ENCODE data around the gene RNF34.

Gene RNF34

GRCh38 chr12:121427556-121428050 lies 27.7 kb downstream of the RNF34 start:
- H3K4me3 ChIP-seq (ENCODE audit: low read depth, low read length) = no peak overlapping the region
- TF ChIP-seq, protein P1, sequence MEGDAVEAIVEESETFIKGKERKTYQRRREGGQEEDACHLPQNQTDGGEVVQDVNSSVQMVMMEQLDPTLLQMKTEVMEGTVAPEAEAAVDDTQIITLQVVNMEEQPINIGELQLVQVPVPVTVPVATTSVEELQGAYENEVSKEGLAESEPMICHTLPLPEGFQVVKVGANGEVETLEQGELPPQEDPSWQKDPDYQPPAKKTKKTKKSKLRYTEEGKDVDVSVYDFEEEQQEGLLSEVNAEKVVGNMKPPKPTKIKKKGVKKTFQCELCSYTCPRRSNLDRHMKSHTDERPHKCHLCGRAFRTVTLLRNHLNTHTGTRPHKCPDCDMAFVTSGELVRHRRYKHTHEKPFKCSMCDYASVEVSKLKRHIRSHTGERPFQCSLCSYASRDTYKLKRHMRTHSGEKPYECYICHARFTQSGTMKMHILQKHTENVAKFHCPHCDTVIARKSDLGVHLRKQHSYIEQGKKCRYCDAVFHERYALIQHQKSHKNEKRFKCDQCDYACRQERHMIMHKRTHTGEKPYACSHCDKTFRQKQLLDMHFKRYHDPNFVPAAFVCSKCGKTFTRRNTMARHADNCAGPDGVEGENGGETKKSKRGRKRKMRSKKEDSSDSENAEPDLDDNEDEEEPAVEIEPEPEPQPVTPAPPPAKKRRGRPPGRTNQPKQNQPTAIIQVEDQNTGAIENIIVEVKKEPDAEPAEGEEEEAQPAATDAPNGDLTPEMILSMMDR (IDR thresholded peaks at IDR 0.05; ENCODE audit: borderline replicate concordance, insufficient read depth, low read depth, low read length) = no peak

GRCh38 chr12:121428883-121429282 lies 29.0 kb downstream of the RNF34 start:
- TF ChIP-seq, protein P1 (IDR thresholded peaks at IDR 0.05; ENCODE audit: borderline replicate concordance, insufficient read depth, low read depth, low read length) = no peak
- no peak overlapping the region for H3K4me3 ChIP-seq (ENCODE audit: low read depth, low read length)

DNA sequence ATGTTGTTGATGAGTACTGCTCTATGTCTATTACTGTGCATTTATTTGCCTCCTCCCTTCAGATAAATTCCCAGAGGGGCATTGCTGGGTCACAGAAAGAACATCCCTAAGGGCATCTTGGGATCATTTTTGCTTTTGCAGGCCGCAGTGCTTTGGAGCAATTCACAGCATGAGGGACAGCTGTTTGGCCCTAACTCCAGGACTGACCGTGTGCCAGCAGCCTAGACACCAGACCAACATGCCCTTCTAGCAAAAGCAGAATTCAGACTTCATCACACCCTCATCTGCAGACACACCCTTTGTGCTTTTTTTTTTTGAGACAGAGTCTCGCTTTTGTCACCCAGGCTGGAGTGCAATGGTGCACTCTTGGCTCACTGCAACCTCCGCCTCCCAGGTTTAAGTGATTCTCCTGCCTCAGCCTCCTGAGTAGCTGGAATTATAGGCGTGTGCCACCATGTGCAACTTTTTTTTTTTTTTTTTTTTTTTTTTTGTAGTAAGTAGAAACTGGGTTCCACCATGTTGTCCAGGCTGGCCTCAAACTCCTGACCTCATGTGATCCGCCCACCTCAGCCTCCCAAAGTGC lies 31.0 kb downstream of the RNF34 start:
- TF ChIP-seq, protein P1 (IDR thresholded peaks at IDR 0.05; ENCODE audit: borderline replicate concordance, insufficient read depth, low read depth, low read length) = no peak
- no peak overlapping the region for H3K4me3 ChIP-seq (ENCODE audit: low read depth, low read length)

GRCh38 chr12:121432740-121433480 lies 33.0 kb downstream of the RNF34 start:
- no peak overlapping the region for H3K4me3 ChIP-seq (ENCODE audit: low read depth, low read length)
- TF ChIP-seq, protein P1 (IDR thresholded peaks at IDR 0.05; ENCODE audit: borderline replicate concordance, insufficient read depth, low read depth, low read length) = no peak

DNA sequence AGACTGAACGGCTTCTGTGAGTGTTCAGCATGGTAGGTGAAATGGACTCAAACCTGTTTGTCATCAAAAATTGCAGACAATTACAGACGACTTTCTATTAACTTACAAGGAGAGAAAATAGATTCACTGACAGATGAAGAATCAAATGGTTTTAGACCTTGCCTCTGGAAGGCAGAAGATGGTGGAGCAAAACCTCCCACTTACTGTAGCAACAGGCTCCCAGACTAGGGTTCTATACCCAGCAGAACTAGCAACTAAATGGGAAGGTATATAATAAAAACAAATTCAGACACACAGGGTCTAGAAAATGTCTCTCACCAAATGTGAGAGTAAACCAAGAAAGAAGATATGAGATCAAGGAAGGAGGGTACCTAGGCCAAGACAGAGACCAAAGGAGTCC lies 36.8 kb downstream of the RNF34 start:
- no peak overlapping the region for H3K4me3 ChIP-seq (ENCODE audit: low read depth, low read length)
- TF ChIP-seq, protein P1 (IDR thresholded peaks at IDR 0.05; ENCODE audit: borderline replicate concordance, insufficient read depth, low read depth, low read length) = no peak

DNA sequence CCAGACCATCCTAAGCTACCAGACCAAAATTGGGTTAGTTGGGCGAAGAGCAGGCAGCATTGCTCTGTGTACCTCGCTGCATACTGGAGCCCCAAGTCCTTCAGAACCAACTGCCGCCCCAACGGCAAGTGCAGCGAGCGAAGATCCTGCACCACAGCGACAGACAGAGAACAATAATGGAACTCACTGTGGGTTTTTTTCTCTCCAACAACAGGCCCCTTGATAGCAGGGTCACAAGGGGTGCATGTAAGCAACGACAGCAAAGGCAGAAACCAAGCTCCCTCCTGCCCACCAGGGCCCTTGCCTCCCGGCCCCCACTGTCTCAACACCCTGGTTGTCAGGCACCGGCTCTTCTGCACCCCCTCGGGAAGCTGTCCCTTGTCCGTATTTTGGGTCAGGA lies 39.0 kb downstream of the RNF34 start:
- H3K4me3 ChIP-seq (ENCODE audit: low read depth, low read length) = no peak overlapping the region
- TF ChIP-seq, protein P1 (IDR thresholded peaks at IDR 0.05; ENCODE audit: borderline replicate concordance, insufficient read depth, low read depth, low read length) = no peak

- TF ChIP-seq, protein P1 (IDR thresholded peaks at IDR 0.05; ENCODE audit: borderline replicate concordance, insufficient read depth, low read depth, low read length) = no peak
- H3K4me3 ChIP-seq (ENCODE audit: low read depth, low read length) = no peak overlapping the region
Measured at GRCh38 chr12:121439715-121440114, 39.8 kb downstream of the RNF34 start.

Data from GM12875 (cell line).